HEK293T (cell line): ENCODE measurements around the gene SLC4A1.

Experiments used
- CTCF ChIA-PET: fragments of 350-600 bp; formaldehyde crosslinking; extraction: SDS; loops from one replicate; lab custom pipeline; 2021; ENCODE audit warnings: antibody characterized with exemption, inconsistent platforms; lab: Yijun Ruan, JAX
- POLR2A ChIA-PET: fragments of 350-600 bp; formaldehyde crosslinking; extraction: SDS; loops from one replicate; lab custom pipeline; 2020; ENCODE audit warnings: antibody characterized with exemption, inconsistent platforms; lab: Yijun Ruan, JAX
- DNase-seq: peaks from one replicate; pipeline ENCODE4 v3.0.0; 2012; ENCODE audit warnings: mixed read lengths; ENCODE audit errors: extremely low spot score
- ARNT ChIP-seq: fragments of 450-650 bp; IDR thresholded peaks from 2 replicates; pipeline ENCODE4 v1.6.1; 2017; ENCODE audit warnings: mild to moderate bottlenecking
- BHLHE40 ChIP-seq: fragments of 450-650 bp; IDR thresholded peaks from 2 replicates; pipeline ENCODE4 v1.6.1; 2016; ENCODE audit warnings: mild to moderate bottlenecking, moderate library complexity, borderline replicate concordance
- CTBP1 ChIP-seq: fragments of 450-650 bp; IDR thresholded peaks from 2 replicates; pipeline ENCODE4 v1.6.1; 2016; ENCODE audit warnings: borderline replicate concordance
- ELF4 ChIP-seq: fragments of 450-650 bp; IDR thresholded peaks from 2 replicates; pipeline ENCODE4 v1.6.1; 2017; ENCODE audit warnings: antibody characterized with exemption
- FOXA1 ChIP-seq: fragments of 450-650 bp; IDR thresholded peaks from 2 replicates; pipeline ENCODE4 v1.6.1; 2016; ENCODE audit warnings: mild to moderate bottlenecking
- FOXK2 ChIP-seq: fragments of 450-650 bp; IDR thresholded peaks from 2 replicates; pipeline ENCODE4 v1.6.1; 2016; ENCODE audit warnings: mild to moderate bottlenecking
- FOXM1 ChIP-seq: fragments of 450-650 bp; IDR thresholded peaks from 2 replicates; pipeline ENCODE4 v1.6.1; 2017; ENCODE audit warnings: mild to moderate bottlenecking, borderline replicate concordance
- HDGF ChIP-seq: fragments of 450-650 bp; IDR thresholded peaks from 2 replicates; pipeline ENCODE4 v1.6.1; 2017; ENCODE audit warnings: antibody characterized with exemption, borderline replicate concordance
- L3MBTL2 ChIP-seq: fragments of 450-650 bp; conservative IDR thresholded peaks from 2 replicates; pipeline ENCODE4 v1.6.1; 2016; ENCODE audit warnings: mild to moderate bottlenecking
- LEF1 ChIP-seq: fragments of 450-650 bp; IDR thresholded peaks from 2 replicates; pipeline ENCODE4 v1.6.1; 2017; ENCODE audit warnings: mild to moderate bottlenecking, borderline replicate concordance
- NFRKB ChIP-seq: fragments of 450-650 bp; IDR thresholded peaks from 2 replicates; pipeline ENCODE4 v1.6.1; 2016; ENCODE audit warnings: mild to moderate bottlenecking, moderate library complexity
- PKNOX1 ChIP-seq: fragments of 450-650 bp; IDR thresholded peaks from 2 replicates; pipeline ENCODE4 v1.6.1; 2016
- SP1 ChIP-seq: fragments of 450-650 bp; IDR thresholded peaks from 2 replicates; pipeline ENCODE4 v1.6.1; 2017
- SUZ12 ChIP-seq: fragments of 450-650 bp; IDR thresholded peaks from 2 replicates; pipeline ENCODE4 v1.6.1; 2016; ENCODE audit warnings: mild to moderate bottlenecking
- TARDBP ChIP-seq: fragments of 450-650 bp; IDR thresholded peaks from 2 replicates; pipeline ENCODE4 v1.6.1; 2016
- ZNF384 ChIP-seq: fragments of 450-650 bp; IDR thresholded peaks from 2 replicates; pipeline ENCODE4 v1.6.1; 2016

The SLC4A1 gene

DNA sequence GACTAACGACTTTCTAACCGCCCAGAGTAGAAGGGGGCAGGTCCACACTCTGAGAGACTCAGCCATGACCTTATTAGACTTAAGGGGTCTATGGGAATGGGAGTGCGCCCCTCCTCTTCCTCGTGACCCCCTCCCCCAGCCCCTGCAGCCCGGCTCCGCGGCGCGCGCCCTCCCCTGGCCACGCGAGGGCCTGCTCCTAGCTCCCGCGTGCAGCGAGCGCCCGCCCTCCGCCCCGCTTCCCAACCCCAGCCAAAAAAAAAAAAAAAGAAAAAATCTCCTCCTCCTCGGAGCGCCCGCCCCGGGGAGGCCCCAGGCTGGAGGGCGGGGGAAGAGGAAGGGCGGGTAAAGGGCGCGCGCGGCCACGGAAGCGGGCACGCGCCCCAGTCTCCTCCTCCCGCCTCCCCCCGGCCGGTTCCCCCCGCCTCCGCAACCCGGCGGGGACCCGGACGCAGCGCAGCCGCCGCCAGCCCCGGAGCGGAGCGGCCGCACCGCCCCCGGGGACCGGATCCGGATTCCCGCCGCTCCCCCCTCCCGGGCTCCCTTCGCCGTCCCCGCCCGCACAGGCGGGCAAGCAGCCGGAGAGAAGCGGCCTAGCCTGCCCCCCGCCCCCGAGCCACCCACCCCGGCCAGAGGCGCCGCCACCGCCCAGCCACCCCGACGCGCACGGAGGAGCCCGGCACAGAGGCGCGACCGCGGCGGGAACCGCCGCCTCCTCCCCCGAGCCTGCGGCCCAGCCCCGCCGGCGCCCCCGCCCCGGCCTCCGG is 49.4 kb downstream of the SLC4A1 start:
- ChIA-PET POLR2A (interaction anchor here (0.5 to 5.1 kb wide), 10 partner anchors 8 to 145 kb away, joined by 3 to 27 read pairs (median 4); partner anchors contain the start of genes ATXN7L3, FAM171A2, HDAC5 and TMUB2), CTCF (interaction anchor here (0.5 to 1.4 kb wide), 2 partner anchors 14 to 108 kb away, joined by 3 to 5 read pairs; no protein-coding TSS in a partner anchor)
- DNase-seq: peak; percentile 86
- TF ChIP-seq FOXM1 (no peak), LEF1 (no peak), ELF4 (no peak), SP1 (no peak), ZNF384 (peak; percentile 94)

DNA sequence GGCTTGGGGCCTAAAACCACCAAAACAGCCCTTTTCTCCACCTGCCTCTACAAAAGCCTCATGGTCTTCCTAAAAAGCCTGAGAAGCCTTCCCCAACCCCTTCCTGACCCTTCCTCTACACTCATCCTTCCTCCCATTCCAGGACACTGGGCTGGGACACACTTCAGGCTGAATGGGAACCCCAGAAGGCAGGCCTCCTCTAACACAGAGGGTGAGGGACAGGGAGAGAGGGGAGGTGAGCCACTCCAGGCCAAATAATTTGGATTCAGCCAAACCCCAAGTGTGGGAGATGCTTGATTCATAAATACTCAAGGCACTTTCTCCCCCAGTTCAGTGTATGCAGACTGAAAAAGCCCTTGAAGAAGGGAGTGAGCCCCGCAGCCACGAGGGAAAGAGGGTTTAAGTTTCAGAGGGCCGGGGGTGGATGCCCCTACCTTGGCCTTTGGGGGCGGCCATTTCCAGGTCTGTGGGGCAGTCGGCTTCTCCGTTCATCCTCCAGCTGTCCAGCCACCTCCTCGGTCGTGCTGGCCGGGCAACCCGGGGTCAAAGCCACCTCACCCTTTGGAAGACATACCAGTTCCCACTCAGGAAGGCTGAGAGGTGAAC is 50.1 kb downstream of the SLC4A1 start:
- CTCF ChIA-PET: interaction anchor here (1.4 kb wide), 1 partner anchor 14 kb away, joined by 5 read pairs; no protein-coding TSS in a partner anchor
- POLR2A ChIA-PET: interaction anchor here (0.5 to 5.1 kb wide), 9 partner anchors 7 to 109 kb away, joined by 3 to 27 read pairs (median 3); partner anchors contain the start of genes ATXN7L3, HDAC5 and TMUB2
- TF ChIP-seq ELF4: no peak
- no peak for DNase-seq

GRCh38 chr17:44216694-44217093 is 51.2 kb downstream of the SLC4A1 start:
- ChIA-PET POLR2A (interaction anchor here (0.6 kb wide), 1 partner anchor 66 kb away, joined by 3 read pairs; no protein-coding TSS in a partner anchor), CTCF (no interaction called here)
- no peak for DNase-seq

GRCh38 chr17:44216173-44216572 is 51.8 kb downstream of the SLC4A1 start:
- no peak for DNase-seq
- TF ChIP-seq PKNOX1: no peak
- ChIA-PET POLR2A (no interaction called here), CTCF (no interaction called here)

More at GRCh38 chr17:44216694-44217093, 51.2 kb downstream of the SLC4A1 start:
- TF ChIP-seq TARDBP (no peak), L3MBTL2 (no peak), LEF1 (no peak), BHLHE40 (no peak), ELF4 (no peak), NFRKB (no peak), SP1 (no peak), HDGF (no peak), PKNOX1 (no peak), FOXM1 (no peak), FOXA1 (no peak), CTBP1 (no peak), ARNT (no peak), ZNF384 (no peak), FOXK2 (no peak), SUZ12 (no peak)

GRCh38 chr17:44214896-44215295 is 53.0 kb downstream of the SLC4A1 start:
- ChIA-PET CTCF (no interaction called here), POLR2A (interaction anchor here (1.1 kb wide), 1 partner anchor 104 kb away, joined by 3 read pairs; no protein-coding TSS in a partner anchor)
- no peak for TF ChIP-seq SUZ12
- TF ChIP-seq NFRKB: no peak
- no peak for TF ChIP-seq BHLHE40
- TF ChIP-seq SP1: no peak
- TF ChIP-seq FOXK2: no peak
- TF ChIP-seq FOXM1: no peak
- no peak for TF ChIP-seq CTBP1
- no peak for TF ChIP-seq PKNOX1
- TF ChIP-seq L3MBTL2: no peak
- no peak for TF ChIP-seq ZNF384
- TF ChIP-seq HDGF: no peak
- TF ChIP-seq ARNT: no peak
- no peak for TF ChIP-seq ELF4
- TF ChIP-seq FOXA1: no peak
- DNase-seq: no peak

- ChIA-PET CTCF (no interaction called here), POLR2A (interaction anchor here (1.0 to 1.1 kb wide), 2 partner anchors 48 to 128 kb away, joined by 3 to 4 read pairs; no protein-coding TSS in a partner anchor)
- DNase-seq: no peak
- no peak for TF ChIP-seq ZNF384
- no peak for TF ChIP-seq LEF1
- no peak for TF ChIP-seq ELF4
- TF ChIP-seq NFRKB: no peak
- TF ChIP-seq L3MBTL2: no peak
- no peak for TF ChIP-seq FOXA1
- no peak for TF ChIP-seq ARNT
- TF ChIP-seq CTBP1: no peak
- TF ChIP-seq SUZ12: no peak
- no peak for TF ChIP-seq BHLHE40
Measured at GRCh38 chr17:44214230-44214494, 53.8 kb downstream of the SLC4A1 start.
